ENCODE data around the gene SF3B2.

SF3B2 gene

DNA sequence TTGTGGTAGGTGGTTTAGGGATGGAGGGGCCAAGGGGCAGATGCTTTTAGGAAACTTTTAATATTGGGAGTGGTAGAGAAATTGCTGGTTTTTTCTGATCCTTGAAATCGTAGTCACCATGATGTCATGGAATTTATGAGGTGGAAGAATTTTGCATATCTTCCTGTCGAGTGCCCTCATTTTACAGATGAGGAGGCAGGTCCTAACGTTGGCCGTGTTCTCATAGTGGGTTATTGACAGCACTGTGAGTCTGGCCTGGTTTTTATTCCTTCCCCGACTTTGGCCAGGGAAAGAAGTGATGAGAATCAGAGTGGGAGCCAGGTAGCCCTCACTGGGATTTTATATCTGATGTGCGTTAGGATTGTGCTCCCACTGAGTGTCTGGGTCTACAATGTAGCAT lies 9.1 kb downstream of the SF3B2 start:
- no peak overlapping the region for H3K9ac ChIP-seq (ENCODE audit: low read depth, low read length)
- H3K36me3 ChIP-seq (ENCODE audit: insufficient read depth, low read length) = peaks cover 97% of the 10 kb centered on the region
- peaks cover 16% of the 10 kb centered on the region; the same call in 1 of the 2 replicates for H4K20me1 ChIP-seq (ENCODE audit: insufficient read depth, low read length)
- no peak overlapping the region for H3K4me3 ChIP-seq (ENCODE audit: low read depth in 1 of 2, low read length in 2 of 2)
- no peak overlapping the region for H3K27ac ChIP-seq (ENCODE audit: low read length)
- H3K4me1 ChIP-seq (ENCODE audit: insufficient read depth, low read length) = no peaks in the 10 kb centered on the region
- peaks cover 40% of the 10 kb centered on the region for H3K79me2 ChIP-seq (ENCODE audit: insufficient read depth, low read length)
- TF ChIP-seq EZH2 (IDR thresholded peaks at IDR 0.05; ENCODE audit: borderline replicate concordance, low read depth, low read length, severe bottlenecking) = no peak
- TF ChIP-seq, protein P1, sequence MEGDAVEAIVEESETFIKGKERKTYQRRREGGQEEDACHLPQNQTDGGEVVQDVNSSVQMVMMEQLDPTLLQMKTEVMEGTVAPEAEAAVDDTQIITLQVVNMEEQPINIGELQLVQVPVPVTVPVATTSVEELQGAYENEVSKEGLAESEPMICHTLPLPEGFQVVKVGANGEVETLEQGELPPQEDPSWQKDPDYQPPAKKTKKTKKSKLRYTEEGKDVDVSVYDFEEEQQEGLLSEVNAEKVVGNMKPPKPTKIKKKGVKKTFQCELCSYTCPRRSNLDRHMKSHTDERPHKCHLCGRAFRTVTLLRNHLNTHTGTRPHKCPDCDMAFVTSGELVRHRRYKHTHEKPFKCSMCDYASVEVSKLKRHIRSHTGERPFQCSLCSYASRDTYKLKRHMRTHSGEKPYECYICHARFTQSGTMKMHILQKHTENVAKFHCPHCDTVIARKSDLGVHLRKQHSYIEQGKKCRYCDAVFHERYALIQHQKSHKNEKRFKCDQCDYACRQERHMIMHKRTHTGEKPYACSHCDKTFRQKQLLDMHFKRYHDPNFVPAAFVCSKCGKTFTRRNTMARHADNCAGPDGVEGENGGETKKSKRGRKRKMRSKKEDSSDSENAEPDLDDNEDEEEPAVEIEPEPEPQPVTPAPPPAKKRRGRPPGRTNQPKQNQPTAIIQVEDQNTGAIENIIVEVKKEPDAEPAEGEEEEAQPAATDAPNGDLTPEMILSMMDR (IDR thresholded peaks at IDR 0.05; ENCODE audit: borderline replicate concordance, extremely low read depth, low read length, poor library complexity, severe bottlenecking) = no peak
- H2AFZ ChIP-seq (ENCODE audit: low read depth, low read length) = no peak overlapping the region
- DNase-seq (no peak), ATAC-seq (ENCODE audit: insufficient read depth, low read depth) (no peak)
- H3K9me3 ChIP-seq (ENCODE audit: insufficient read depth, low read length, severe bottlenecking) = no peaks in the 10 kb centered on the region
- no peaks in the 10 kb centered on the region for H3K27me3 ChIP-seq (ENCODE audit: insufficient read depth, low read length, poor library complexity)
- no peak overlapping the region for H3K4me2 ChIP-seq (ENCODE audit: insufficient read depth, low read length)

- Histone ChIP-seq H3K4me3 (ENCODE audit: low read depth in 1 of 2, low read length in 2 of 2) (no peak overlapping the region), H2AFZ (ENCODE audit: low read depth, low read length) (no peak overlapping the region), H3K9me3 (ENCODE audit: insufficient read depth, low read length, severe bottlenecking) (no peaks in the 10 kb centered on the region), H3K4me1 (ENCODE audit: insufficient read depth, low read length) (no peaks in the 10 kb centered on the region), H4K20me1 (ENCODE audit: insufficient read depth, low read length) (peaks cover 22% of the 10 kb centered on the region; the same call in 1 of the 2 replicates), H3K36me3 (ENCODE audit: insufficient read depth, low read length) (peaks cover 97% of the 10 kb centered on the region), H3K27ac (ENCODE audit: low read length) (no peak overlapping the region), H3K9ac (ENCODE audit: low read depth, low read length) (no peak overlapping the region), H3K27me3 (ENCODE audit: insufficient read depth, low read length, poor library complexity) (no peaks in the 10 kb centered on the region), H3K79me2 (ENCODE audit: insufficient read depth, low read length) (peaks cover 37% of the 10 kb centered on the region), H3K4me2 (ENCODE audit: insufficient read depth, low read length) (no peak overlapping the region)
- DNase-seq = no peak
- TF ChIP-seq, protein P1 (IDR thresholded peaks at IDR 0.05; ENCODE audit: borderline replicate concordance, extremely low read depth, low read length, poor library complexity, severe bottlenecking) = no peak
- TF ChIP-seq EZH2 (IDR thresholded peaks at IDR 0.05; ENCODE audit: borderline replicate concordance, low read depth, low read length, severe bottlenecking) = no peak
- no peak for ATAC-seq (ENCODE audit: insufficient read depth, low read depth)
Measured at GRCh38 chr11:66062408-66062807, 10.2 kb downstream of the SF3B2 start.

DNA sequence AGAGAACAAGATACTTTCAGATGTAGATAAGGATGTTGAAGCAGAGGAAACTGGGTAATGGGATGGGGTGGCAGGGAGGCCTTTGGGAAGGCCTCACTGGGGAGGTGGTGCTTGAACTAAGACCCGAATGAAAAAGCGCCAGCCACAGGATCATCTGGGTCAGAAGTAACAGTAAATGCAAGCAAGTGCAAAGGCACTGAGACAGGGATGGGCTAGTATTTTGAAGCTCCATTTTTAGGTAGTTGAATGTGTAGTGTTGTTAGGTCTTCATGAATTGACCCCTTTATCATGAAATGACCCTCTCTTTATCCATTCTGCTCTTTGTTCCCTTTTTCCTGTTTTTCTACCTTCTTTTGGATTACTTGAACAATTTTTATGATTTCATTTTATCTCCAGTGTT lies 11.7 kb downstream of the SF3B2 start:
- no peaks in the 10 kb centered on the region for H3K4me1 ChIP-seq (ENCODE audit: insufficient read depth, low read length)

More for the DNA sequence above, 11.7 kb downstream of the SF3B2 start:
- Histone ChIP-seq H3K27ac (ENCODE audit: low read length) (no peak overlapping the region), H3K4me3 (ENCODE audit: low read depth in 1 of 2, low read length in 2 of 2) (no peak overlapping the region), H3K36me3 (ENCODE audit: insufficient read depth, low read length) (peaks cover 99% of the 10 kb centered on the region), H3K4me2 (ENCODE audit: insufficient read depth, low read length) (no peak overlapping the region), H3K9me3 (ENCODE audit: insufficient read depth, low read length, severe bottlenecking) (no peaks in the 10 kb centered on the region), H3K9ac (ENCODE audit: low read depth, low read length) (no peak overlapping the region), H3K27me3 (ENCODE audit: insufficient read depth, low read length, poor library complexity) (no peaks in the 10 kb centered on the region), H3K79me2 (ENCODE audit: insufficient read depth, low read length) (peaks cover 33% of the 10 kb centered on the region; the same call in 1 of the 2 replicates), H4K20me1 (ENCODE audit: insufficient read depth, low read length) (peaks cover 29% of the 10 kb centered on the region; the same call in 1 of the 2 replicates), H2AFZ (ENCODE audit: low read depth, low read length) (no peak overlapping the region)
- ATAC-seq (ENCODE audit: insufficient read depth, low read depth) (no peak), DNase-seq (no peak)
- TF ChIP-seq EZH2 (IDR thresholded peaks at IDR 0.05; ENCODE audit: borderline replicate concordance, low read depth, low read length, severe bottlenecking) = no peak
- TF ChIP-seq, protein P1 (IDR thresholded peaks at IDR 0.05; ENCODE audit: borderline replicate concordance, extremely low read depth, low read length, poor library complexity, severe bottlenecking) = no peak

Data from DND-41 (cell line).